Activated T-helper 17 cell treated with anti-CD3 and anti-CD28 coated beads, Interleukin-2, amount 50 U/mL, for 72 hours (primary cell): ENCODE data around the gene UBQLN1. TPM values are rescaled to one million over a fixed set of nuclear protein-coding genes. Genes with fewer than 3 reads are reported as not detected.

Experiments
- ATAC-seq: fragments of 150-1000 bp; cut with Tn5 transposase; replicated peaks from 2 replicates; pipeline ENCODE4 v1.10.0; 2021; ENCODE audit warnings: mild to moderate bottlenecking, moderate library complexity
- H3K27ac Mint-ChIP-seq: one replicate; pipeline ENCODE4 v1.8.0; 2022; ENCODE audit warnings: mixed read lengths
- H3K27me3 Mint-ChIP-seq: one replicate; pipeline ENCODE4 v1.8.0; 2022; ENCODE audit warnings: mixed read lengths
- H3K36me3 Mint-ChIP-seq: one replicate; pipeline ENCODE4 v1.8.0; 2022; ENCODE audit warnings: low read depth, mild to moderate bottlenecking, mixed read lengths
- H3K4me1 Mint-ChIP-seq: one replicate; pipeline ENCODE4 v1.8.0; 2022; ENCODE audit warnings: mixed read lengths
- H3K4me3 Mint-ChIP-seq: one replicate; pipeline ENCODE4 v1.8.0; 2022; ENCODE audit warnings: mild to moderate bottlenecking, mixed read lengths
- H3K9me3 Mint-ChIP-seq: one replicate; pipeline ENCODE4 v1.8.0; 2022; ENCODE audit warnings: mixed read lengths
- total RNA-seq, 2 donors: library from RNA; stranded (reverse); gene quantifications; one replicate each; pipeline ENCODE4 v1.2.3, GENCODE V29; 2022

Gene UBQLN1
- total RNA-seq, 2 donors from 2014 or later = 69.5 to 94.4 TPM

- no peaks in the 10 kb centered on the region for H3K4me1 Mint-ChIP-seq
- H3K27ac Mint-ChIP-seq = no peak overlapping the region
- no peak for ATAC-seq
- H3K9me3 Mint-ChIP-seq = no peaks in the 10 kb centered on the region
- no peak overlapping the region for H3K4me3 Mint-ChIP-seq
- peaks cover 30% of the 10 kb centered on the region for H3K36me3 Mint-ChIP-seq
- no peaks in the 10 kb centered on the region for H3K27me3 Mint-ChIP-seq
Observed at GRCh38 chr9:83665580-83666200, 42.1 kb downstream of the UBQLN1 start.

- no peaks in the 10 kb centered on the region for H3K4me1 Mint-ChIP-seq
- H3K27ac Mint-ChIP-seq = no peak overlapping the region
- no peak overlapping the region for H3K4me3 Mint-ChIP-seq
- no peak for ATAC-seq
- peaks cover 2% of the 10 kb centered on the region for H3K36me3 Mint-ChIP-seq
- no peaks in the 10 kb centered on the region for H3K9me3 Mint-ChIP-seq
- no peaks in the 10 kb centered on the region for H3K27me3 Mint-ChIP-seq
Observed at GRCh38 chr9:83662933-83663332, 44.8 kb downstream of the UBQLN1 start.

GRCh38 chr9:83656952-83657351 is 50.8 kb downstream of the UBQLN1 start:
- H3K27ac Mint-ChIP-seq = no peak overlapping the region
- peak; percentile 57 for ATAC-seq
- H3K36me3 Mint-ChIP-seq = no peaks in the 10 kb centered on the region
- H3K27me3 Mint-ChIP-seq = no peaks in the 10 kb centered on the region
- H3K9me3 Mint-ChIP-seq = no peaks in the 10 kb centered on the region
- H3K4me3 Mint-ChIP-seq = no peak overlapping the region
- H3K4me1 Mint-ChIP-seq = peaks cover 7% of the 10 kb centered on the region

- ATAC-seq = peak; percentile 31
- no peaks in the 10 kb centered on the region for H3K36me3 Mint-ChIP-seq
- no peak overlapping the region for H3K27ac Mint-ChIP-seq
- no peaks in the 10 kb centered on the region for H3K27me3 Mint-ChIP-seq
- peaks cover 7% of the 10 kb centered on the region for H3K4me1 Mint-ChIP-seq
- no peak overlapping the region for H3K4me3 Mint-ChIP-seq
- no peaks in the 10 kb centered on the region for H3K9me3 Mint-ChIP-seq
Observed at GRCh38 chr9:83656032-83656680, 51.6 kb downstream of the UBQLN1 start.

- Mint-ChIP-seq H3K27ac (no peak overlapping the region), H3K4me3 (no peak overlapping the region), H3K27me3 (no peaks in the 10 kb centered on the region), H3K36me3 (no peaks in the 10 kb centered on the region), H3K9me3 (no peaks in the 10 kb centered on the region), H3K4me1 (peaks cover 7% of the 10 kb centered on the region)
- no peak for ATAC-seq
Observed at GRCh38 chr9:83655433-83655832, 52.3 kb downstream of the UBQLN1 start.

- Mint-ChIP-seq H3K36me3 (peaks cover 6% of the 10 kb centered on the region), H3K27me3 (no peaks in the 10 kb centered on the region), H3K4me1 (peaks cover 10% of the 10 kb centered on the region), H3K9me3 (no peaks in the 10 kb centered on the region), H3K4me3 (no peak overlapping the region), H3K27ac (peak overlapping the region; percentile 61)
- ATAC-seq = no peak
Observed at GRCh38 chr9:83652433-83652832, 55.3 kb downstream of the UBQLN1 start.

- H3K4me1 Mint-ChIP-seq = peaks cover 10% of the 10 kb centered on the region
- no peak for ATAC-seq
- H3K9me3 Mint-ChIP-seq = no peaks in the 10 kb centered on the region
- no peak overlapping the region for H3K27ac Mint-ChIP-seq
- no peaks in the 10 kb centered on the region for H3K27me3 Mint-ChIP-seq
- peaks cover 8% of the 10 kb centered on the region for H3K36me3 Mint-ChIP-seq
- no peak overlapping the region for H3K4me3 Mint-ChIP-seq
Observed at GRCh38 chr9:83651558-83651957, 56.2 kb downstream of the UBQLN1 start.

GRCh38 chr9:83649515-83649914 is 58.2 kb downstream of the UBQLN1 start:
- ATAC-seq = no peak

GRCh38 chr9:83649080-83649479 is 58.7 kb downstream of the UBQLN1 start:
- Mint-ChIP-seq H3K9me3 (no peaks in the 10 kb centered on the region), H3K27ac (no peak overlapping the region), H3K36me3 (peaks cover 11% of the 10 kb centered on the region), H3K4me1 (peaks cover 10% of the 10 kb centered on the region), H3K27me3 (no peaks in the 10 kb centered on the region), H3K4me3 (no peak overlapping the region)
- peak; percentile 78 for ATAC-seq

More at GRCh38 chr9:83649515-83649914, 58.2 kb downstream of the UBQLN1 start:
- no peaks in the 10 kb centered on the region for H3K9me3 Mint-ChIP-seq
- no peak overlapping the region for H3K27ac Mint-ChIP-seq
- no peak overlapping the region for H3K4me3 Mint-ChIP-seq
- peaks cover 10% of the 10 kb centered on the region for H3K4me1 Mint-ChIP-seq
- peaks cover 8% of the 10 kb centered on the region for H3K36me3 Mint-ChIP-seq
- H3K27me3 Mint-ChIP-seq = no peaks in the 10 kb centered on the region

GRCh38 chr9:83646500-83647239 is 61.1 kb downstream of the UBQLN1 start:
- H3K27me3 Mint-ChIP-seq = no peaks in the 10 kb centered on the region
- peaks cover 3% of the 10 kb centered on the region for H3K4me1 Mint-ChIP-seq
- no peak for ATAC-seq
- H3K9me3 Mint-ChIP-seq = no peaks in the 10 kb centered on the region
- peaks cover 24% of the 10 kb centered on the region for H3K36me3 Mint-ChIP-seq
- no peak overlapping the region for H3K4me3 Mint-ChIP-seq
- H3K27ac Mint-ChIP-seq = no peak overlapping the region

- no peak overlapping the region for H3K4me3 Mint-ChIP-seq
- no peak overlapping the region for H3K27ac Mint-ChIP-seq
- H3K27me3 Mint-ChIP-seq = no peaks in the 10 kb centered on the region
- peaks cover 3% of the 10 kb centered on the region for H3K4me1 Mint-ChIP-seq
- peaks cover 22% of the 10 kb centered on the region for H3K36me3 Mint-ChIP-seq
- no peaks in the 10 kb centered on the region for H3K9me3 Mint-ChIP-seq
- ATAC-seq = no peak
Observed at GRCh38 chr9:83642793-83643192, 65.0 kb downstream of the UBQLN1 start.

- Mint-ChIP-seq H3K27me3 (no peaks in the 10 kb centered on the region), H3K36me3 (peaks cover 15% of the 10 kb centered on the region), H3K4me1 (no peaks in the 10 kb centered on the region), H3K9me3 (no peaks in the 10 kb centered on the region), H3K27ac (no peak overlapping the region), H3K4me3 (no peak overlapping the region)
- no peak for ATAC-seq
Observed at GRCh38 chr9:83639266-83639665, 68.5 kb downstream of the UBQLN1 start.

- Mint-ChIP-seq H3K36me3 (no peaks in the 10 kb centered on the region), H3K4me1 (no peaks in the 10 kb centered on the region), H3K9me3 (no peaks in the 10 kb centered on the region), H3K27ac (no peak overlapping the region), H3K4me3 (no peak overlapping the region), H3K27me3 (no peaks in the 10 kb centered on the region)
- no peak for ATAC-seq
Observed at GRCh38 chr9:83637389-83637788, 70.4 kb downstream of the UBQLN1 start.

- Mint-ChIP-seq H3K36me3 (no peaks in the 10 kb centered on the region), H3K4me1 (no peaks in the 10 kb centered on the region), H3K27me3 (no peaks in the 10 kb centered on the region), H3K9me3 (no peaks in the 10 kb centered on the region), H3K27ac (no peak overlapping the region), H3K4me3 (no peak overlapping the region)
- ATAC-seq = peak; percentile 29
Observed at GRCh38 chr9:83636813-83637212, 70.9 kb downstream of the UBQLN1 start.

GRCh38 chr9:83633676-83634075 is 74.1 kb downstream of the UBQLN1 start:
- Mint-ChIP-seq H3K27me3 (no peaks in the 10 kb centered on the region), H3K36me3 (peaks cover 13% of the 10 kb centered on the region), H3K9me3 (no peaks in the 10 kb centered on the region), H3K27ac (no peak overlapping the region), H3K4me1 (no peaks in the 10 kb centered on the region), H3K4me3 (no peak overlapping the region)
- no peak for ATAC-seq
